ENCODE data around the gene FAM3A.
"Not testable (repeated sequence)": the region's sequence is repeated elsewhere in the genome, so short reads cannot be mapped to it uniquely, and the experiment has no call there.

The FAM3A gene, protein sequence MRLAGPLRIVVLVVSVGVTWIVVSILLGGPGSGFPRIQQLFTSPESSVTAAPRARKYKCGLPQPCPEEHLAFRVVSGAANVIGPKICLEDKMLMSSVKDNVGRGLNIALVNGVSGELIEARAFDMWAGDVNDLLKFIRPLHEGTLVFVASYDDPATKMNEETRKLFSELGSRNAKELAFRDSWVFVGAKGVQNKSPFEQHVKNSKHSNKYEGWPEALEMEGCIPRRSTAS

DNA sequence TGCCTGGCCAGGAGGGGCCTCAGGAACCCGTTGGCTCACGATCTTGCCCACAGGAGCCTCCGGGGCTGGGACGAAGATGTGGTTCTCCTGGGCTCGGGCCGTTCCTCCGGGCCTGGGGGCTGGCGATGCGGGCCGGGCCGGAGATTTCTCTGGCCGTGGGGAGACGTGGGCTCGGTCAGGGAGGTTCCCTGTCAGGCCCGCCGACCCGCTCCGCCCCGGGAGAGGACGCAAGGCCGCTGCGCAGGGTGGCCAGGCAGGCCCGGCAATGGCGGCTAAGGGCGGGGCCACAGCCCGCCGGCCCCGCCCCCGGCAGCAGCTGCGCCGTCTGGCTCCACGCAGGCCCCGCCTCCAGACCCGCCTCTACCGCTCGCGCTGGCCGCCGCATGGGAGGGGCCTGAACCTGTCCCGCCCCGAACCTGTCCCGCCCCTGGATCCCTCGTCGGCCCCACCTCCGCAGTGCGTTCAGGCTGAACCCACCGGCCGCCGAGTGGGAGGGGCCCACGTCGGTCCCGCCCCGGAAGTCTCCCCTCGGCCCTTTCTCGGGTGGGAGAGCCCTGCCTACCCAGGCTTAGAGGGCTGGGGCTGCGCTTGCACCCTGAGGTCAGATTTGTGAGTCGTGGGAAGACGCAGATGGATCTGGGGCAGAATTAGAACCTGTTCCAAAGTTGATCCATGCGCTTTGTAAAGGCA, at the start of gene FAM3A:
TSS of gene FAM3A (minus strand) at position 267 of the 690 bp plus-strand sequence. CDS start 460 bp downstream, outside the sequence.
- peak within 1 kb of the TSS; percentile 62 for H3K4me3 ChIP-seq (ENCODE audit: low read depth, low read length)
- DNase-seq (ENCODE audit: low read depth) = peak; percentile 69

GRCh38 chrX:154562295-154562694, 46.3 kb upstream of the FAM3A start:
- not testable (repeated sequence) for H3K4me3 ChIP-seq (ENCODE audit: low read depth, low read length); DNase-seq (ENCODE audit: low read depth)

DNA sequence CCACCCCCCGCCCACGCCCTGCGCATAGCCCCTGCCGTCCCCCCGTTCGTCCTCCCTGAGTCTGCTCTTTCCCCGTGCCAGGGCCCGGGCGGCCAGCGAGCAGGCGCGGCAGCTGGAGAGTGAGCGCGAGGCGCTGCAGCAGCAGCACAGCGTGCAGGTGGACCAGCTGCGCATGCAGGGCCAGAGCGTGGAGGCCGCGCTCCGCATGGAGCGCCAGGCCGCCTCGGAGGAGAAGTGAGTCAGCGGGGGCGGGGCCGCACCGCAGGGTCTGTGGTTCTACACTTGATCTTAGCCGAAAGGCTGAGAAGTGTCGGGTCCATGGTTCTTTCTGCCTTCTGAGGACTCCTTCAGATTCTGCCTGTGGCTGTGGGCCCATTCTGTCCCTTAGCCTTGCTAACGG, 44.3 kb upstream of the FAM3A start:
- not testable (repeated sequence) for H3K4me3 ChIP-seq (ENCODE audit: low read depth, low read length); DNase-seq (ENCODE audit: low read depth)

- H3K4me3 ChIP-seq (ENCODE audit: low read depth, low read length); DNase-seq (ENCODE audit: low read depth): not testable (repeated sequence)
Measured at GRCh38 chrX:154558896-154559295, 42.9 kb upstream of the FAM3A start.

DNA sequence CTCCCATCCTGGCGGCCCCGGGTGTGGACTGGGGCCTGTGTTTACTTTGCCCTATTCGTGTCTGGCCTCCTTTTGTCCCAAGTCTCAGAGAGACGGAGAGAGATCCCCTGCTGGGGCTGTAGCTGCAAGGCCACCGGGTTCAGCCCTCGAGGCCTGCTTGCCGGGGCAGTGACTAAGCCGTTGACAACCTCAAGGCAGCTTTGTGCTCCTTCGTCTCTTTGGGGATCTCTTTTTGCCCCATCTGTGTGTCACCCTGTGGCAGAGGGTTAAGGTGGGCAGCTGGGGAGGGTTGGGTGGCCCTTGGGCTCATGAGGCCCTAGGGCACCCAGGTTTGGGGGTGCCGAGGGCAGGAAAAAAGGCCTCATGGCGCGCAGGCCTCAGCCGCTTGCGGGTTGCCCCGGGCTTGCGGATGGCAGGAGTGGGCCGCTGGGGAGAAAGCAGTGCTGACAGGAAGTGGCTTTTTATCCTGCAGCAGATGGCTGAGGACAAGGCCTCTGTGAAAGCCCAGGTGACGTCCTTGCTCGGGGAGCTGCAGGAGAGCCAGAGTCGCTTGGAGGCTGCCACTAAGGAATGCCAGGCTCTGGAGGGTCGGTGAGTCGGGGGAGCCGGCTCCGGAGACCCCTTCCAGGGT, 42.1 kb upstream of the FAM3A start:
- not testable (repeated sequence) for H3K4me3 ChIP-seq (ENCODE audit: low read depth, low read length); DNase-seq (ENCODE audit: low read depth)

- DNase-seq (ENCODE audit: low read depth) = not testable (repeated sequence)
Measured at GRCh38 chrX:154552112-154552806, 36.2 kb upstream of the FAM3A start.

GRCh38 chrX:154549766-154550165, 33.7 kb upstream of the FAM3A start:
- DNase-seq (ENCODE audit: low read depth) = no peak
- no peak overlapping the region for H3K4me3 ChIP-seq (ENCODE audit: low read depth, low read length)

More at GRCh38 chrX:154552112-154552806, 36.2 kb upstream of the FAM3A start:
- H3K4me3 ChIP-seq (ENCODE audit: low read depth, low read length) = not testable (repeated sequence)

- no peak for DNase-seq (ENCODE audit: low read depth)
- peak overlapping the region; percentile 72 for H3K4me3 ChIP-seq (ENCODE audit: low read depth, low read length)
Measured at GRCh38 chrX:154548028-154548316, 31.9 kb upstream of the FAM3A start.

DNA sequence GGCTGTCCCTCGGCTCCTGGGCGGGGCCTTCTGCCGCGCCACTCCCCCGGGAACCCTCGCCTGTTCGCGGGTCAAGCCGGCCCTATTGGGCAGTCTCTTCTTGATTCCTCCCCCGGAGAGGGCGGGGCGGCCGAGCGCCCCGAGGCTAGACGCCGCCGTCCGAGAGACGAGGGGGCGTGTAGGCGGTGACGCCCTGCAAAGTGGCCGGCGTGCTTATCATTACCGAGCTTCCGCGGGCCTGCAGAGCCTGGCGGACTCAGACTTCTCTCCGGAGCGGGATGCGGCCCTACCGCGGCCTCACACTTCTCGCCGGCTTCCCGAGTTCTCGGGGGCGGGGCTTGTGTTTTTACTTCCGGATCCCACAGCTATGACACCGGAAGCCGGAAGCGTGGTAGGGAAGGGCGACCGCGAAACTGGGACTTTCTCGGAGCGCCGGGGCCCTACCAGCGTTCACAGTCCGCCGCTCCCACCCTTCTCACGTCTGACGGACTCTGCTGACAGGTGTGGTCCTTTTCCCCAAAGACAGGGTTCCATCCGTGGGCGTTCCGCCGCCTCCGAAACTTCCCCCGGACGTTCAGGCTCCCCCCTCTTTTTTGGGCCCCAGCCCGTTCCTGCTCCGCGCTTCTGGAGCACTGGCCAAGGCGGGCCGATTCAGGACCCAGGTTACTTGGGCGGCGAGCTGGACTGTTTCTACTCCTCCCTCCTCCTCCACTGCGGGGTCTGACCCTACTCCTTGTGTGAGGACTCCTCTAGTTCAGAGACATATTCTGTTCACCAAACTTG, 31.4 kb upstream of the FAM3A start, which contains the start of gene IKBKG:
TSS of gene IKBKG (plus strand) at position 376 of the 783 bp plus-strand sequence. CDS start 4,383 bp downstream, outside the sequence.
- DNase-seq (ENCODE audit: low read depth) = peak; percentile 69
- H3K4me3 ChIP-seq (ENCODE audit: low read depth, low read length) = peak within 1 kb of the TSS; percentile 72

GRCh38 chrX:154546354-154547244, 30.6 kb upstream of the FAM3A start, which contains the start of gene G6PD:
TSS of gene G6PD (minus strand) at chrX:154546846. CDS start at chrX:154546155, 691 bp downstream.
- H3K4me3 ChIP-seq (ENCODE audit: low read depth, low read length) = peak within 1 kb of the TSS; percentile 72
- DNase-seq (ENCODE audit: low read depth) = no peak

- no peak for DNase-seq (ENCODE audit: low read depth)
- peak overlapping the region; percentile 72 for H3K4me3 ChIP-seq (ENCODE audit: low read depth, low read length)
Measured at GRCh38 chrX:154545673-154546274, 29.7 kb upstream of the FAM3A start.

DNA sequence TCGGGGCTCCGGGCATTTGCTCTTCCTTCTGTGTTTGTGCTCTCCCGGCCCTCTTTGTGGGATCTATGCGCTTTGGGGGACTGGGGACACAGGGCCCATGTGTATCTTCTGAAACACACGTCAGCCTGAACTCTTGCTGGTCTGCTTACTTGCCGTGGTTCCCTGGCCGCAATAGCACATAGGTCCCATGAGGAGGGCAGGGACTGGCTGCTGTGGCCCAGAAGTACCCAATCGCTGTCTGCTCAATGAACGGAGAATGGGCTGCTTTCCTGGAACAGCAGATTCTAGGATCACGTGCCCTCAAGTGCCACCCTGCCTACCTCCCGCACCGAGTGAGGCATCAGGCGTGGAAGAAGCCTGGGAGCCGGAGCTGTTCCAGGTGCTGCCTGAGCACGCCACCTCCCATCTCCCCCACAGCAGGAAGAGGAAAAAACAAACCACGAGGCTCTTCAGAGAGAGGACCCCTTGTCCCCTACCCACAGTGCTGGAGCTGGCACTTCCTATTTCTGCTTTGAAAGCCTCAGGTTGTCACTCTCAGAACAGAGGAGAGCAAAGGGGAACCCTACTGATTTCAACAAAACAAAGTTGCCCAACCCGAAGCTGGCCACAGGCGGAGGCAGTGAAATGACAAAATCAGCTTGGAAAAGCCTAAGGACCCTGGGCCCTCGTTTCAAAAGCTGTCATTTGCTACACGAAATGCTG, 26.8 kb upstream of the FAM3A start:
- H3K4me3 ChIP-seq (ENCODE audit: low read depth, low read length) = no peak overlapping the region
- no peak for DNase-seq (ENCODE audit: low read depth)

GRCh38 chrX:154541896-154542722, 26.1 kb upstream of the FAM3A start:
- peak; percentile 82 for DNase-seq (ENCODE audit: low read depth)
- H3K4me3 ChIP-seq (ENCODE audit: low read depth, low read length) = no peak overlapping the region

- no peak overlapping the region for H3K4me3 ChIP-seq (ENCODE audit: low read depth, low read length)
- no peak for DNase-seq (ENCODE audit: low read depth)
Measured at GRCh38 chrX:154541589-154541895, 25.5 kb upstream of the FAM3A start.

DNA sequence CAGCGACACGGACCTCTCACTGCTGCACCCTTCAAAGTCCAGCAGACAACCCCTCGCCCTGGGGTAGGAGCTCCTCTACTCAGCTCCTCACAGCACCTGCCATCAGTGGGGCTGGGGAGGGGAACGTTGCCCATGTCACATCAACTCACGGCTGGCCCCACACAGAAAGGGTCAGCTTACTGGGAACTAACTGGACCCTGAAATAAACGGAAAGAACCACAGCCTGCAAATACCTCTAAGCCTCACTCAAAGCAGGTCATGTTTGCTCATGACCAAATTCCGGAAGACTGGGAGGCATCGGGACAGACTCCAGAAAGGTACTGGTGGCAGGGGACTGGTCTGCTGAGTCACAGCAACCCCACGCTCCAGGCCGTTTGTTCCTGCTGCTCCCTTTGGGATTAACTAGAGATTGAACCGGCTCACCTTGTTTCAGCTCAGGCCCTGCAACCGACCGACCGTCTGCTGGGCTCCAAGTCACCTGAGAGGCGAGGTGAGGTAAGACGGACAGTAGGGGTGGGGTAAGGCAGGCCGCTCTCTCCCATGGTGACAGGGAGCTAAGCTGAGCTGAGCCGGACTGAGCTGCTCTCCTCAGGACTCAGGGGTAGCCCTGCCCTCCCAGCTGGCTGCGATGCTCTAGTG, 25.0 kb upstream of the FAM3A start:
- DNase-seq (ENCODE audit: low read depth) = no peak
- no peak overlapping the region for H3K4me3 ChIP-seq (ENCODE audit: low read depth, low read length)

GRCh38 chrX:154540365-154540764, 24.3 kb upstream of the FAM3A start:
- DNase-seq (ENCODE audit: low read depth); H3K4me3 ChIP-seq (ENCODE audit: low read depth, low read length): not testable (repeated sequence)
